ENCODE measurements around the gene TGFBR2. TPM values are rescaled to one million over a fixed set of nuclear protein-coding genes. Genes with fewer than 3 reads are reported as not detected.

The TGFBR2 gene
- total and polyA plus RNA-seq, 2 donors, result 128 to 161 TPM

DNA sequence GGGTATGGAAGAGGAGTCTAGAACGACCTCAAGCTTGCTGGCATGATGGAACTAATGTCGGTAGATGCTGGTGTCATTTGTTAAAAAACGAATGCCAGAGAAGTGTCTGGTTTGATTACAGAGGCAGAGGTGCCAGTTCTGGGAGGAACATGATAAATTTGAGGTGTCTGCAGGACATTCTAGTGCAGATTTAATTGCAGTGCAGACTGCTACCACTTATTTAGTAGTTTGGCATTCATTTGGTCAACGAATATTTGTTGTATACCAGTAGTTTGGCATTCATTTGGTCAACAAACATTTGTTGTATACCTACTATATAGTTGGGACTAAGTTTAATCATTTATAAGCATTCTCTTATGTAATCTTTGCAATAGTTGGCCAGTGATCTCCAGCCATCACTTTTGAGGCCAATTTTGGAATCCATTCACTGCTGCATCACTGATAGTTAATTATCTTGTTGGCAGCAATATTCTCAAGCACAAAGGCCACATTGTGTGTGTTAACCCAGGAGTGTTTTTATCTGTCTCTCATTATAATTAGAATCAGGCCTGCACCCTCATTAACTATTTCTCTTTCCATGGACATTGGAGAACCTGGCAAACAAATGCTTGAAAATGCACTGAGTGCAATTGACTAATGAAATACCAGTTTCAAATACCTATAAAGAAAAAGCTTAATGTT lies 19.5 kb upstream of the TGFBR2 start:
- no peaks in the 10 kb centered on the region for H3K36me3 ChIP-seq (ENCODE audit: insufficient read depth)
- H3K4me3 ChIP-seq (ENCODE audit: low read depth, low read length), result no peak overlapping the region
- no peak overlapping the region for H3K27ac ChIP-seq (ENCODE audit: low read depth)
- no peak for DNase-seq (ENCODE audit: extremely low spot score)
- no peaks in the 10 kb centered on the region for H3K4me1 ChIP-seq (ENCODE audit: insufficient read depth)
- WGBS, result 89% methylated on average over 4 of the region's 4 CpGs

- WGBS, result 92% methylated on average over 2 of the region's 2 CpGs
- no peak overlapping the region for H3K4me3 ChIP-seq (ENCODE audit: low read depth, low read length)
- no peak overlapping the region for H3K27ac ChIP-seq (ENCODE audit: low read depth)
- H3K4me1 ChIP-seq (ENCODE audit: insufficient read depth), result no peaks in the 10 kb centered on the region
- no peaks in the 10 kb centered on the region for H3K36me3 ChIP-seq (ENCODE audit: insufficient read depth)
- DNase-seq (ENCODE audit: extremely low spot score), result no peak
Measured at GRCh38 chr3:30587904-30588303, 18.5 kb upstream of the TGFBR2 start.

GRCh38 chr3:30596152-30596551 lies 10.2 kb upstream of the TGFBR2 start:
- no peak for DNase-seq (ENCODE audit: extremely low spot score)
- WGBS, result 87% methylated on average over 4 of the region's 4 CpGs
- no peak overlapping the region for H3K27ac ChIP-seq (ENCODE audit: low read depth)
- no peaks in the 10 kb centered on the region for H3K36me3 ChIP-seq (ENCODE audit: insufficient read depth)
- no peak overlapping the region for H3K4me3 ChIP-seq (ENCODE audit: low read depth, low read length)
- H3K4me1 ChIP-seq (ENCODE audit: insufficient read depth), result no peaks in the 10 kb centered on the region

DNA sequence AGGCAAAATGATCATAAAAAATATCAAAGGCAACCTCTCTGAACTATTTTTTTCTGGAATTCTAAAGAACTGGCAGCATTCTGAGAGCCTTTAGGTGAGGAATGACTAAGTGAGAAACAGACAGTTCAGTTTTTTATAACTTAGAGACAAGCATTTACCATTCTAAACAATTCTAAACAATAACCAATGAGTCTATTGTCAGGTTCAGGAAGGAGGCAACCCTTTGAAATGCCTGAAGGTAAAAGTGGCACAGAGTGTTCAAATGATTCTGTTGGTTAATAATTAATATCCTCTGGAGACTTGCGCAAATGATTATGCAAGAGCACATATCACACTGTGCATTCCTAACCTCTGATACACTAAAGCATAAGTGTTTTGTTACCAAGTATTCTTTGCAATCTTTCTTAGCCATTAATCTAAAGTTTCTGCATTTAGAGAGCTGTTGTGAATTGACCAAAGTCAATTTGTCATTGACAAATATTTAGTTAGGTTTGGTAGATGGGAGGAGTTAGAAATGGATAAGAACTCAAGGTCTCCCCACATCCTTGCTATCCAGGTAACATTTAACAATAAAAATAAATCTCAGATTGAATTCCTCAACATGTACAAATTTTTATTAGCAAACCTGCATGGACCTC lies 9.2 kb upstream of the TGFBR2 start:
- Histone ChIP-seq H3K4me3 (ENCODE audit: low read depth, low read length) (no peak overlapping the region), H3K4me1 (ENCODE audit: insufficient read depth) (no peaks in the 10 kb centered on the region), H3K36me3 (ENCODE audit: insufficient read depth) (no peaks in the 10 kb centered on the region), H3K27ac (ENCODE audit: low read depth) (peak overlapping the region; percentile 23)
- DNase-seq (ENCODE audit: extremely low spot score), result peak; percentile 51
- 78% methylated on average over 1 of the region's 1 CpG for WGBS

DNA sequence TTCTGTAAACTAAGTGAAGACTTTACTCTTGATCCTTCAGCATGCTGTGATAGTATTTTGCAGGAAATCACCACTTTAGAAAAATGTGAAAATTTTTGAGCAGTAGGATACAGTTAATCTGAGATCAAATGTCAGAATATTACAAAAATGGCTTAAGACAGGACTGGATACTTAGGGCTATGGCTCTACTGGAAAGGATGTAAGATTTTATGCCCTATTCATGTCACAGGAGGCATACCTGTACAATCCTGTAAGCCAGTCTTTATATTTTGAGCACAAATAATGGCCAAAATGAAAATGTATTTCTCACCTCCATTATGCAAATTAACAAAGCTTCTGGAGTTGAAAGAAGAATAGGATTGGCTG lies 8.6 kb upstream of the TGFBR2 start:
- no peaks in the 10 kb centered on the region for H3K4me1 ChIP-seq (ENCODE audit: insufficient read depth)
- no peak overlapping the region for H3K4me3 ChIP-seq (ENCODE audit: low read depth, low read length)
- H3K27ac ChIP-seq (ENCODE audit: low read depth), result no peak overlapping the region
- no peak for DNase-seq (ENCODE audit: extremely low spot score)
- H3K36me3 ChIP-seq (ENCODE audit: insufficient read depth), result no peaks in the 10 kb centered on the region

- Histone ChIP-seq H3K27ac (ENCODE audit: low read depth) (no peak overlapping the region), H3K36me3 (ENCODE audit: insufficient read depth) (no peaks in the 10 kb centered on the region), H3K4me1 (ENCODE audit: insufficient read depth) (no peaks in the 10 kb centered on the region), H3K4me3 (ENCODE audit: low read depth, low read length) (no peak overlapping the region)
- WGBS, result 85% methylated on average over 3 of the region's 3 CpGs
- DNase-seq (ENCODE audit: extremely low spot score), result no peak
Measured at GRCh38 chr3:30598668-30599545, 7.5 kb upstream of the TGFBR2 start.

GRCh38 chr3:30600572-30600971 lies 5.8 kb upstream of the TGFBR2 start:
- H3K4me3 ChIP-seq (ENCODE audit: low read depth, low read length), result no peak overlapping the region
- no peaks in the 10 kb centered on the region for H3K4me1 ChIP-seq (ENCODE audit: insufficient read depth)
- H3K36me3 ChIP-seq (ENCODE audit: insufficient read depth), result no peaks in the 10 kb centered on the region
- no peak for DNase-seq (ENCODE audit: extremely low spot score)
- 84% methylated on average over 2 of the region's 2 CpGs for WGBS
- no peak overlapping the region for H3K27ac ChIP-seq (ENCODE audit: low read depth)

DNA sequence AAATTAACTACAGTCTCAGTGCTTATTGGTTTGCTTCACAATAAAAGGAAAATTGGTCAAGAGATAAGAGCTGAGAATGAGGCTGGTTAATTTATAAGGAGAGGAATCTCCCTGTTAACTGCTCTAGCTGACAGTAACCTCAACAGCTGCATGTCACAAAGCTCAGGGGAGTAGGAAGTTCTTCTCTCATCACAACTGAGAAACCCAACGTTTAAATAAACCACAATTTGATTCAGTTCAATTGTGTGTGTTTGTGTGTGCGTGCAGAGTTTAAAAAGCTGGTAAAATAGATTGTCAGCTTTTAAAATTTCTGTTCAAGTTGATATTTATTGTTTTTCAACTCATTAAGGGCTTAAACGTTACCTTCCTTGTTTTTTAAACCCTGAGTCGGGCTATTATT lies 3.5 kb upstream of the TGFBR2 start:
- Histone ChIP-seq H3K27ac (ENCODE audit: low read depth) (no peak overlapping the region), H3K36me3 (ENCODE audit: insufficient read depth) (no peaks in the 10 kb centered on the region), H3K4me1 (ENCODE audit: insufficient read depth) (no peaks in the 10 kb centered on the region), H3K4me3 (ENCODE audit: low read depth, low read length) (no peak overlapping the region)
- WGBS, result 75% methylated on average over 4 of the region's 4 CpGs
- DNase-seq (ENCODE audit: extremely low spot score), result no peak

DNA sequence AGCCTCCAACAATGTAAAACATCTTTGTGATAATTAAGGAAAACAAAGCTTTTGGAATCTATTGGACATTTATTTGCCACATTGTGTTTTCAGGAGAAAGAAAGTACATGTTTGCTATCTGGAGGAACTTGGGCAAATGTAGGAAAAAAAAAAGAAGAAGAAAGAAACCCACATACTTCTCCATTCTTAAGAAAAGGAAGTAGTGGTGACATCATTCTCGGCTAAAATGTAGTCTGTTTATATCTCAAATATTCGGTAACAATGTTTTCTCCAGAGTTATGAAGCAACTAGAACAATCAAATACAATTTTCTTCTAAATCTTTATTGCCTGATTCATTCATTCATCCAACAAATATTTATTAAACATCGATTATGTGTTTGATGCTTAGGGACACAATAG lies 2.3 kb upstream of the TGFBR2 start:
- H3K4me1 ChIP-seq (ENCODE audit: insufficient read depth), result no peaks in the 10 kb centered on the region
- no peaks in the 10 kb centered on the region for H3K36me3 ChIP-seq (ENCODE audit: insufficient read depth)
- H3K27ac ChIP-seq (ENCODE audit: low read depth), result no peak overlapping the region
- no peak overlapping the region for H3K4me3 ChIP-seq (ENCODE audit: low read depth, low read length)
- no peak for DNase-seq (ENCODE audit: extremely low spot score)
- 75% methylated on average over 3 of the region's 3 CpGs for WGBS

- H3K4me1 ChIP-seq (ENCODE audit: insufficient read depth), result no peaks in the 10 kb centered on the region
- H3K36me3 ChIP-seq (ENCODE audit: insufficient read depth), result no peaks in the 10 kb centered on the region
- DNase-seq (ENCODE audit: extremely low spot score), result no peak
- no peak overlapping the region for H3K27ac ChIP-seq (ENCODE audit: low read depth)
- no peak overlapping the region for H3K4me3 ChIP-seq (ENCODE audit: low read depth, low read length)
- 70% methylated on average over 5 of the region's 5 CpGs for WGBS
Measured at GRCh38 chr3:30604558-30604957, 1.8 kb upstream of the TGFBR2 start.

- WGBS, result 58% methylated on average over 4 of the region's 4 CpGs
Measured at GRCh38 chr3:30605005-30605404, 1.4 kb upstream of the TGFBR2 start.

GRCh38 chr3:30605706-30606300 lies 598 bp upstream of the TGFBR2 start:
- WGBS, result 31% methylated on average over 10 of the region's 10 CpGs
- no peak for DNase-seq (ENCODE audit: extremely low spot score)
- H3K27ac ChIP-seq (ENCODE audit: low read depth), result peak overlapping the region; percentile 99

More at GRCh38 chr3:30605005-30605404, 1.4 kb upstream of the TGFBR2 start:
- Histone ChIP-seq H3K4me3 (ENCODE audit: low read depth, low read length) (no peak overlapping the region), H3K27ac (ENCODE audit: low read depth) (peak overlapping the region; percentile 5), H3K36me3 (ENCODE audit: insufficient read depth) (no peaks in the 10 kb centered on the region), H3K4me1 (ENCODE audit: insufficient read depth) (no peaks in the 10 kb centered on the region)
- no peak for DNase-seq (ENCODE audit: extremely low spot score)

DNA sequence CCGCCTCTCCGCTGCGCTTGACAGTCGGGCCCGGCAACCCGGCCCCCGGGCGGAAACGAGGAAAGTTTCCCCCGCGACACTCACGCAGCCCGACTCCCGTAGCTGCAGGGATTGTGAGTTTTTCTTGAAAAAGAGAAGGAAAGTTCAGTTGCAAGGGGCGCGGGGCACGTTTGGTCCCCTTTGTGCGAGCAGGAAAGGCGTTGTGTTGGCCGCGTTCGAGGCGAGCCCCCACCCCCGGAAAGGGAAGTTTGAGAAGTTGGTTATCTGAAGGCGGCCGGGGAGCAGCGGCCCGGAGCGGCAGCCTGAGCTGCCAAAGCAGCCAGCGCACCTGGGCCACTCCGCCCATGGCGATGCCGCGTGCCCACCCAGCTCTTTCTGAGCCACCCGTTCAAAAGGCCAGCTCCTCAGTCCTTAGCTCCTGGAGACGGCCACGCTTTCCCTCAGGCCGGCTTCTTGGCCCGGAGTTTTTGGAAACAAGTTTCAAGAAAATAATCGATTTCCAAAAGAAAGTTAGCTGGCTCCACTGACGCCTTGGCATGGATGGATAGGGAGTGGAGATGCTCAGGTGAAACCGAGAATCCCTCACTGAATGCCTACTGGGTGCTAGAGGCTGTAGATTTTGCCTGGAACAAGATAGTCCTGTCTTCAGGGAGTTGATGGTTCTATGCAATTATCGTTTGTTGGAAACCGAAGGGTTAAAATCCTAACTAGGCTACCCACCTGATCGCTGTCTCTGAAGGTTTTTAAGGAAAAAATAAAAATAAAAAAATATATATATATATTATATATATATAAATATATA lies 832 bp downstream of the TGFBR2 start:
- Histone ChIP-seq H3K36me3 (ENCODE audit: insufficient read depth) (no peaks in the 10 kb centered on the region), H3K4me1 (ENCODE audit: insufficient read depth) (peaks cover 2% of the 10 kb centered on the region), H3K4me3 (ENCODE audit: low read depth, low read length) (peak overlapping the region; percentile 91), H3K27ac (ENCODE audit: low read depth) (peak overlapping the region; percentile 99)
- DNase-seq (ENCODE audit: extremely low spot score), result peak; percentile 39
- 4% methylated on average over 45 of the region's 45 CpGs for WGBS

More at GRCh38 chr3:30605706-30606300, 598 bp upstream of the TGFBR2 start:
- peak overlapping the region; percentile 91 for H3K4me3 ChIP-seq (ENCODE audit: low read depth, low read length)
- no peaks in the 10 kb centered on the region for H3K36me3 ChIP-seq (ENCODE audit: insufficient read depth)
- H3K4me1 ChIP-seq (ENCODE audit: insufficient read depth), result peaks cover 2% of the 10 kb centered on the region
